ENCODE measurements around the gene CDH11. TPM values are rescaled to one million over a fixed set of nuclear protein-coding genes. Genes with fewer than 3 reads are reported as not detected.

CDH11 gene
- total RNA-seq, 1 donor from 2014 or later: 45.2 TPM

DNA sequence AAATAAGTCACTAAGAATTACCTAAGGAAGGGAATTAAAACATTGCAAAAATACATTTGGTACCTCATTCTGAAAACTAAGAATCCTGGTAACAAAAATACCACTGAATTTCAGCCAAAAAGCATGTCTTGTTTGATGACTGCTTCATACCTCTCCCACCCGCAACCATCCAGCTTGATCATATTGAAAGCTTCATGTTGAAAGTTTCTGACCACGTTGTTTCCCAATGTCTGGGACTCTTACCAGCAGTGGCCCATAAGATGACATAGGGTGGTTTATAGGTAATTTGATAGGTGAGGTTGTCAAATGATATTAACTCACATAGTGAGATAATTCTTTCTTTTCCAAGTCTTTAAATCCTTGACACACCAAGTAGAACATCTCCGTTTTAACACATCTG lies 139.3 kb downstream of the CDH11 start:
- Histone ChIP-seq H3K4me1 (no peaks in the 10 kb centered on the region), H3K9me3 (no peaks in the 10 kb centered on the region), H3K4me3 (no peak overlapping the region), H3K36me3 (peaks cover 0 to 10% of the 10 kb centered on the region in 2 donors), H3K27me3 (no peaks in the 10 kb centered on the region), H3K27ac (no peak overlapping the region)
- intact Hi-C loops (cut with DNase I): no loop called here
- no peak for DNase-seq (ENCODE audit: extremely low spot score in 2 of 2)
- TF ChIP-seq POLR2AphosphoS5 (IDR thresholded peaks at IDR 0.05; ENCODE audit: insufficient read depth in 1 of 2, low read depth in 1 of 2): no peak

DNA sequence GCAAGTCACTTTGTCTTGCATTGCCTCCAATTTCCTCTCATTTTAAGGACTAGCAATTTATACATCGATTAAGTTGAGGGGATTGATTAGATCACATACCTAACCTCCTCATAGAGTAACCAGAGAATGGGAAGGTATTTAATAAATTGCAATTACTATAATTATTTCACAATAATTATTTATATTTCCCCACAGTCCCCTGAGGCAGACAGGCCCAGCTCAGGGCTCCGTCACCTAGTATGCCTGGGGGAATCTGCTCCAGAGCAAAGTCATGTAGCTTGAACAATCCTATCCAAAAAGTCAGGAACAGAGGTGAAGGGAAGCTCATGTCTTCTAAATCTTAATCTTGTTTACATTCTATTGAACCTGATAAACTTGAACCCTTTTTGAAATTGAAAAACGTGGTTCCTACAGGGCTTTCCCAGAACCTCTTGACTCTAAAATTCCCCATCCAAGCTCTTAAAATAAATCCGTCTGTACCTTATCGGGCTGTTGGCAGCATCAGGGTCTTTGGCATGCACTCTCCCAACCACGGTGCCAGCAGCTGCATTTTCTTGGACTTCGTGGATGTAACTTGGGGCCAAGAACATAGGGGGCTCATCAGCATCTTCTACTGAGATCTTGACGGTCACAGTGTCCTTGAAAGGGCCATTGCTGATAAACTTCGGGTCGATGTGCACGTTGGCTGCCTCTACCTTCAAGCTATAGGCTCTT lies 140.1 kb downstream of the CDH11 start:
- TF ChIP-seq, protein P1, sequence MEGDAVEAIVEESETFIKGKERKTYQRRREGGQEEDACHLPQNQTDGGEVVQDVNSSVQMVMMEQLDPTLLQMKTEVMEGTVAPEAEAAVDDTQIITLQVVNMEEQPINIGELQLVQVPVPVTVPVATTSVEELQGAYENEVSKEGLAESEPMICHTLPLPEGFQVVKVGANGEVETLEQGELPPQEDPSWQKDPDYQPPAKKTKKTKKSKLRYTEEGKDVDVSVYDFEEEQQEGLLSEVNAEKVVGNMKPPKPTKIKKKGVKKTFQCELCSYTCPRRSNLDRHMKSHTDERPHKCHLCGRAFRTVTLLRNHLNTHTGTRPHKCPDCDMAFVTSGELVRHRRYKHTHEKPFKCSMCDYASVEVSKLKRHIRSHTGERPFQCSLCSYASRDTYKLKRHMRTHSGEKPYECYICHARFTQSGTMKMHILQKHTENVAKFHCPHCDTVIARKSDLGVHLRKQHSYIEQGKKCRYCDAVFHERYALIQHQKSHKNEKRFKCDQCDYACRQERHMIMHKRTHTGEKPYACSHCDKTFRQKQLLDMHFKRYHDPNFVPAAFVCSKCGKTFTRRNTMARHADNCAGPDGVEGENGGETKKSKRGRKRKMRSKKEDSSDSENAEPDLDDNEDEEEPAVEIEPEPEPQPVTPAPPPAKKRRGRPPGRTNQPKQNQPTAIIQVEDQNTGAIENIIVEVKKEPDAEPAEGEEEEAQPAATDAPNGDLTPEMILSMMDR (IDR thresholded peaks at IDR 0.05): no peak
- TF ChIP-seq POLR2A (IDR thresholded peaks at IDR 0.05) (no peak), POLR2AphosphoS5 (IDR thresholded peaks at IDR 0.05; ENCODE audit: insufficient read depth in 1 of 2, low read depth in 1 of 2) (no peak)
- H3K4me1 ChIP-seq: no peaks in the 10 kb centered on the region
- H3K9me3 ChIP-seq: no peaks in the 10 kb centered on the region
- no peaks in the 10 kb centered on the region for H3K27me3 ChIP-seq
- H3K36me3 ChIP-seq: peaks cover 0 to under 1% of the 10 kb centered on the region in 2 donors
- no peak for DNase-seq (ENCODE audit: extremely low spot score in 2 of 2)
- H3K27ac ChIP-seq: no peak overlapping the region
- H3K4me3 ChIP-seq: no peak overlapping the region
- intact Hi-C loops (cut with DNase I): no loop called here

DNA sequence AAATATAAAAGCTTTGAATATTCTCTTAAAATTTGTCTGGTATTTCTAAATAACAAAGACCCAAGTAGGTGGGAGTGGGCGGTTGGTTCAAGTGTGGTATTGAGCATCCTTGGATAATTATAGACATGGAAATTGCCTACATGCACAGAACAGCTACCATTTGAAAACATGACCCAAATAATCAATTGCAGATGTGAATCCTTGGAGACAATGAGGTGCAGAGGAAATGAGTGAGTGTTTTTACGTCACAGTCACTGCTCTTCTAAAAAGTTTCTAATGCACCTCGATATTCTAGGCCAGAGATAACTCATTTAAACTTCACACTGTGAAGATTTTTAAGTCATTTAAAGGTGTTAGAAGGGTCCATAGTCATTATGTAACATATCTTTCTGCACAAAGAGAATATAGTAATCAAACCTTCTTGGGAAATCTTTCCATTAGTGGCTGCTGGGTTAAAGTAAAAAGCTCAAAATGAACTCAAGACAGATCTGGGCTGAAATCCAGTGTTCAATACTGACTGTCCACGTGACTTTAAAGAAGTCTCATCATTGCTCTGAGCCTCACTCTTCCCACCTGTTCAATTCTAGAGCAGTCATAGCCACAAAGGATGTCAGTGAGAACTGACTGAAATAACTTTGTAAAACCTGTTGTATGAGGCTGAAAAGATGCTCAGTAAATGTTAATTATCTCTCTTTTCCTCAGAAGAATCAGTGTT lies 144.5 kb downstream of the CDH11 start:
- Histone ChIP-seq H3K4me3 (no peak overlapping the region), H3K27me3 (no peaks in the 10 kb centered on the region), H3K36me3 (peaks cover 0 to under 1% of the 10 kb centered on the region in 2 donors), H3K4me1 (no peaks in the 10 kb centered on the region), H3K9me3 (no peaks in the 10 kb centered on the region), H3K27ac (no peak overlapping the region)
- no peak for DNase-seq (ENCODE audit: extremely low spot score in 2 of 2)
- intact Hi-C loops (cut with DNase I): no loop called here
- TF ChIP-seq, protein P1 (IDR thresholded peaks at IDR 0.05): no peak
- TF ChIP-seq POLR2A (IDR thresholded peaks at IDR 0.05) (no peak), POLR2AphosphoS5 (IDR thresholded peaks at IDR 0.05; ENCODE audit: insufficient read depth in 1 of 2, low read depth in 1 of 2) (no peak)

DNA sequence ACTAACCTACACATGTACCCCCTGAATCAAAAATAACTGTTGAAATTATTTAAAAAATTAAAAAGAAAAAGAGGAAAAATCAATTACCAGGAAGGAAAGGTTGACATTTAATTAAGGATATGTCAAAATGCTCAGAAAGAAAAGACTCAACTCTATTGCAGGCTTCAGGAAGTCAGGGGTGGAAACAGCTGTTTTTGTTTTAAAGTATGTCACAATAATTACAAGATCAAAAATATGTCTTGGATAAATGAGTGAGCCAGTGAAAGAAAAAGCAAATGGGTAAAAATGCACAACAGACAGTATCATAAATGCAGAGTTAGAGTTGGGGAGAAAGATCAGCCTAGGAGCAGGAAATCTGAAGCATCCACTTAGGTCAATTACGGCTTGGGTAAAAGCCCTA lies 146.0 kb downstream of the CDH11 start:
- intact Hi-C loops (cut with DNase I): no loop called here
- no peak for DNase-seq (ENCODE audit: extremely low spot score in 2 of 2)
- H3K4me1 ChIP-seq: no peaks in the 10 kb centered on the region
- peaks cover 0 to 13% of the 10 kb centered on the region in 2 donors for H3K36me3 ChIP-seq
- TF ChIP-seq POLR2A (IDR thresholded peaks at IDR 0.05) (no peak), POLR2AphosphoS5 (IDR thresholded peaks at IDR 0.05; ENCODE audit: insufficient read depth in 1 of 2, low read depth in 1 of 2) (no peak)
- TF ChIP-seq, protein P1 (IDR thresholded peaks at IDR 0.05): no peak
- H3K27ac ChIP-seq: no peak overlapping the region
- no peaks in the 10 kb centered on the region for H3K9me3 ChIP-seq
- H3K27me3 ChIP-seq: no peaks in the 10 kb centered on the region
- no peak overlapping the region for H3K4me3 ChIP-seq

DNA sequence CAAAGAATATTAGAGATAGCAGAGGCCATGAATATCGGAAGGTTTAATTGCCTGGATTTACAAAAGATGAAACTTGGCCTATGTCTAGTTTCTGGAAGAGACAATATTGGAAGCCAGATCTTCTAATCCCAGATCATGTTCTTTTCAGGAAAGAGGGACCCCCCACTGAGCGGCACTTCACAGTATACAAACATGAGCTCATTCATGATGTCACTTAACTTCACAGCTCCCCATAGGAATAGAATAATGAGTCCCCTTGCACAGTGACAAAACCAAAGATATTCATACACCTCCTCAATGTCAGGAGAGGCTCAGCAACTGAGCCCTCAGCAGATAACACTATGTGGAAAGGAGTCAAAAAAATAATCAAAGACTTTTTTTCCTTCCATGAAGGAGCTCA lies 147.5 kb downstream of the CDH11 start:
- no peak for DNase-seq (ENCODE audit: extremely low spot score in 2 of 2)
- Histone ChIP-seq H3K4me1 (no peaks in the 10 kb centered on the region), H3K4me3 (no peak overlapping the region), H3K27ac (no peak overlapping the region), H3K36me3 (peaks cover 0 to 13% of the 10 kb centered on the region in 2 donors), H3K27me3 (no peaks in the 10 kb centered on the region), H3K9me3 (no peaks in the 10 kb centered on the region)
- intact Hi-C loops (cut with DNase I): no loop called here
- TF ChIP-seq POLR2A (IDR thresholded peaks at IDR 0.05) (no peak), POLR2AphosphoS5 (IDR thresholded peaks at IDR 0.05; ENCODE audit: insufficient read depth in 1 of 2, low read depth in 1 of 2) (no peak)
- TF ChIP-seq, protein P1 (IDR thresholded peaks at IDR 0.05): no peak

Measured in vagina (tissue), 2 donors.